ENCODE data around the gene CDKAL1. TPM values are rescaled to one million over a fixed set of nuclear protein-coding genes. Genes with fewer than 3 reads are reported as not detected.

Gene CDKAL1
- polyA plus RNA-seq, 2 of the 4 experiments (the other 2 are of a cell fraction), result 4.7 to 8.3 TPM

DNA sequence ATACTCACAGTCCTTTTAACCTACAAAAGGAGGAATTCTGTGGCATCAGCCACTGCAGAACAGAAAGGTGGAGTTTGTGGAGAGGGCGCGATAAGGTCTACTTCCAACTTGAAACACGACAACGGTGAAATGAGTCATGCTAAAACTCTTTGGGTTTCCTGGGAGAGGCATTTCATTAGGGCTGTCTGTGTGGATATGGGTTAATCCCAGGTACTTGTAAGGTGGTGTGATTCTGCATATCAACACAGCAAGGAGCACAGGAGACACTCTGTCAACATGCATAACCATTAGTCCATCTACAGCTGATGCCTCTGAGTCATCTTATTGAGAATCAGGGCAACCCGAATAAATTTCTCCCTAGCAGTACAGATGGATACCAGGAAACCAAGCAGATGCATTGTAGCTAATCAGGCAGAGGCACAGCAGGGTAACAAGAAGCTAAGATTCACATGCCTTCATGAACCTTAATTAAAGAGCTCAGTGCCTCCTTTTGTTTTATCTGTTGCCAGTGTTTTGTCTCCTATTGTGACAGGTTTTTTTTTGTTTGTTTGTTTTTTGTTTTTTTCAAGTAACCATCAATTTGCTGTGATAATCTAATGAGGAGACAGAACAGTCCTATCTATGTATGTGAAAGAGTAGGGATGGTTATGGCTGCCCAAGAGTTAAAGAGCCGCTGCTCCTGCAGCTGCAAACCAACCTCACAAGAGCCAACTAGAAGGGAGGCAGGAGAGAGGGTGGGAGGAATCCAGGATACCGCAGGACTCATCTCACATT is 743.5 kb downstream of the CDKAL1 start:
- ChIA-PET CTCF (interaction anchor here (0.7 kb wide), 1 partner anchor 15 kb away, joined by 4 read pairs; no protein-coding TSS in a partner anchor), POLR2A (no interaction called here)
- no peaks in the 10 kb centered on the region for H3K4me1 ChIP-seq
- FAIRE-seq (no peak), DNase-seq (ENCODE audit: low read depth in 1 of 2, low spot score in 1 of 2) (peak in 1 of 2 experiments; percentile 3), ATAC-seq (no peak)
- 72% methylated on average over 7 of the region's 7 CpGs for WGBS (ENCODE audit: missing lambda C conversion rate)
- H3K9me3 ChIP-seq, result no peaks in the 10 kb centered on the region
- H3K27ac ChIP-seq, result no peak overlapping the region
- no peak overlapping the region for H3K4me3 ChIP-seq
- no peak for TF ChIP-seq FOXS1 (CRISPR knock-in tag; IDR thresholded peaks at IDR 0.05)
- TF ChIP-seq, protein P1, sequence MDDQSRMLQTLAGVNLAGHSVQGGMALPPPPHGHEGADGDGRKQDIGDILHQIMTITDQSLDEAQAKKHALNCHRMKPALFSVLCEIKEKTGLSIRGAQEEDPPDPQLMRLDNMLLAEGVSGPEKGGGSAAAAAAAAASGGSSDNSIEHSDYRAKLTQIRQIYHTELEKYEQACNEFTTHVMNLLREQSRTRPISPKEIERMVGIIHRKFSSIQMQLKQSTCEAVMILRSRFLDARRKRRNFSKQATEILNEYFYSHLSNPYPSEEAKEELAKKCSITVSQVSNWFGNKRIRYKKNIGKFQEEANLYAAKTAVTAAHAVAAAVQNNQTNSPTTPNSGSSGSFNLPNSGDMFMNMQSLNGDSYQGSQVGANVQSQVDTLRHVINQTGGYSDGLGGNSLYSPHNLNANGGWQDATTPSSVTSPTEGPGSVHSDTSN (IDR thresholded peaks at IDR 0.05), result no peak
- no peak for TF ChIP-seq ZSCAN20 (CRISPR knock-in tag; IDR thresholded peaks at IDR 0.05)
- TF ChIP-seq, protein P2, sequence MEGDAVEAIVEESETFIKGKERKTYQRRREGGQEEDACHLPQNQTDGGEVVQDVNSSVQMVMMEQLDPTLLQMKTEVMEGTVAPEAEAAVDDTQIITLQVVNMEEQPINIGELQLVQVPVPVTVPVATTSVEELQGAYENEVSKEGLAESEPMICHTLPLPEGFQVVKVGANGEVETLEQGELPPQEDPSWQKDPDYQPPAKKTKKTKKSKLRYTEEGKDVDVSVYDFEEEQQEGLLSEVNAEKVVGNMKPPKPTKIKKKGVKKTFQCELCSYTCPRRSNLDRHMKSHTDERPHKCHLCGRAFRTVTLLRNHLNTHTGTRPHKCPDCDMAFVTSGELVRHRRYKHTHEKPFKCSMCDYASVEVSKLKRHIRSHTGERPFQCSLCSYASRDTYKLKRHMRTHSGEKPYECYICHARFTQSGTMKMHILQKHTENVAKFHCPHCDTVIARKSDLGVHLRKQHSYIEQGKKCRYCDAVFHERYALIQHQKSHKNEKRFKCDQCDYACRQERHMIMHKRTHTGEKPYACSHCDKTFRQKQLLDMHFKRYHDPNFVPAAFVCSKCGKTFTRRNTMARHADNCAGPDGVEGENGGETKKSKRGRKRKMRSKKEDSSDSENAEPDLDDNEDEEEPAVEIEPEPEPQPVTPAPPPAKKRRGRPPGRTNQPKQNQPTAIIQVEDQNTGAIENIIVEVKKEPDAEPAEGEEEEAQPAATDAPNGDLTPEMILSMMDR (IDR thresholded peaks at IDR 0.05), result no peak
- TF ChIP-seq ZFP36 (IDR thresholded peaks at IDR 0.05; ENCODE audit: borderline replicate concordance, partially characterized antibody), result no peak
- no peak for TF ChIP-seq SREBF2 (IDR thresholded peaks at IDR 0.05)
- TF ChIP-seq SMC3 (IDR thresholded peaks at IDR 0.05), result no peak
- TF ChIP-seq, protein P3, sequence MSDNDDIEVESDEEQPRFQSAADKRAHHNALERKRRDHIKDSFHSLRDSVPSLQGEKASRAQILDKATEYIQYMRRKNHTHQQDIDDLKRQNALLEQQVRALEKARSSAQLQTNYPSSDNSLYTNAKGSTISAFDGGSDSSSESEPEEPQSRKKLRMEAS (IDR thresholded peaks at IDR 0.05), result no peak
- H3K4me2 ChIP-seq, result no peak overlapping the region

DNA sequence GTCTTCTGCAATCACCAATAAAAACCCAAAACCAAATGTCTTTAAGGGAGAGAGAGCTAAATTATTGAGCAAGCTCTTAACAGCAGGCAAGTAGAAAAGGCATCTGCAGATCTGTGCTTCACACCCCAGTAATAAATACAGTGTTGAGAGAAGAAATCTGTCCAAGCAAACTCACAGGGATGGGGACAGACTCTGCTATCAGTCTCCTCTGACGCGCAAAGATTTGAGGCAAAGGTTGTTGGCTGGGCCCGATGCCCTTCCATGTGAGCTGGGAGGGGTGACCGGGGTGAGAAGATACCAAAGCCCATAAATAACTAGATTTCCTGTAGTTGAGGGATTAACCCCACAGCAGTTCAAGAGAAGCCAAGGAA is 744.1 kb downstream of the CDKAL1 start:
- WGBS (ENCODE audit: missing lambda C conversion rate), result 85% methylated on average over 4 of the region's 4 CpGs
- no peaks in the 10 kb centered on the region for H3K4me1 ChIP-seq
- FAIRE-seq (no peak), DNase-seq (ENCODE audit: low read depth in 1 of 2, low spot score in 1 of 2) (no peak), ATAC-seq (no peak)
- no peak overlapping the region for H3K27ac ChIP-seq
- no peaks in the 10 kb centered on the region for H3K9me3 ChIP-seq
- no peak overlapping the region for H3K4me2 ChIP-seq
- TF ChIP-seq CHD2 (IDR thresholded peaks at IDR 0.05; ENCODE audit: low read length, partially characterized antibody) (no peak), CHD4 (IDR thresholded peaks at IDR 0.05; ENCODE audit: borderline replicate concordance) (no peak), ZSCAN20 (CRISPR knock-in tag; IDR thresholded peaks at IDR 0.05) (no peak), NPAS2 (CRISPR knock-in tag; IDR thresholded peaks at IDR 0.05; ENCODE audit: borderline replicate concordance) (no peak), ZC3H11A (IDR thresholded peaks at IDR 0.05) (no peak), EHF (CRISPR knock-in tag; IDR thresholded peaks at IDR 0.05) (no peak)
- POLR2A ChIA-PET, result no interaction called here
- H3K4me3 ChIP-seq, result no peak overlapping the region
- CTCF ChIA-PET, result no interaction called here

DNA sequence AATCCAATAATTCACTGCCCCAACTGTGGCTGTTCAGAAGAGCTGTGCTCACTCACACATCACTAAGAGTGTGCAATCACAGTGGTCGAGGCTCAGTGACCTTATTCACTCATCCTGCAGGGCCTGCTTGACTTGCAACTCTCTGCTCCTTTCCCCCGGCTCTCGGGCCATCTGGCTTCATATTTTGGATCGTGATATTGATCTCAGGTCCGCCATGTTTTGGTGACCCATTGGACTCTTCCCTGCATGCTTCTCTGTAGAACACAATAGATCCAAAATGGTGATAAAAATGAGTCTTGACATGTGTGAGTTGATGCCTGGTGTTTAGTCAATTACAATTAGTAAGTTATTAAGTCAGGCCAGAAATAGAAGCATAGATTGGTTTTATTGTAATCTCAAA is 745.4 kb downstream of the CDKAL1 start:
- ChIA-PET CTCF (no interaction called here), POLR2A (no interaction called here)
- Histone ChIP-seq H3K4me1 (no peaks in the 10 kb centered on the region), H3K4me2 (no peak overlapping the region), H3K9me3 (no peaks in the 10 kb centered on the region), H3K27ac (no peak overlapping the region), H3K4me3 (no peak overlapping the region)
- ATAC-seq, result no peak
- WGBS (ENCODE audit: missing lambda C conversion rate), result 67% methylated on average over 5 of the region's 5 CpGs
- no peak for DNase-seq (ENCODE audit: low read depth in 1 of 2, low spot score in 1 of 2)
- no peak for TF ChIP-seq FOXS1 (CRISPR knock-in tag; IDR thresholded peaks at IDR 0.05)
- no peak for TF ChIP-seq HOXA7 (CRISPR knock-in tag; IDR thresholded peaks at IDR 0.05)
- TF ChIP-seq JUN (IDR thresholded peaks at IDR 0.05), result no peak
- TF ChIP-seq MAFK (IDR thresholded peaks at IDR 0.05; ENCODE audit: partially characterized antibody), result no peak
- no peak for TF ChIP-seq PHF8 (IDR thresholded peaks at IDR 0.05; ENCODE audit: borderline replicate concordance, low read depth)
- no peak for TF ChIP-seq POLR2AphosphoS2 (conservative IDR thresholded peaks at IDR 0.05; ENCODE audit: low read length)
- no peak for TF ChIP-seq EP300 (IDR thresholded peaks at IDR 0.05)
- TF ChIP-seq, protein P4, sequence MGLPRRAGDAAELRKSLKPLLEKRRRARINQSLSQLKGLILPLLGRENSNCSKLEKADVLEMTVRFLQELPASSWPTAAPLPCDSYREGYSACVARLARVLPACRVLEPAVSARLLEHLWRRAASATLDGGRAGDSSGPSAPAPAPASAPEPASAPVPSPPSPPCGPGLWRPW (IDR thresholded peaks at IDR 0.05), result no peak
- no peak for TF ChIP-seq ZSCAN20 (CRISPR knock-in tag; IDR thresholded peaks at IDR 0.05)
- TF ChIP-seq, protein P1 (IDR thresholded peaks at IDR 0.05), result no peak
- TF ChIP-seq ZFP36 (IDR thresholded peaks at IDR 0.05; ENCODE audit: borderline replicate concordance, partially characterized antibody), result no peak
- no peak for TF ChIP-seq GATA3 (IDR thresholded peaks at IDR 0.05; ENCODE audit: borderline replicate concordance)
- TF ChIP-seq, protein P5, sequence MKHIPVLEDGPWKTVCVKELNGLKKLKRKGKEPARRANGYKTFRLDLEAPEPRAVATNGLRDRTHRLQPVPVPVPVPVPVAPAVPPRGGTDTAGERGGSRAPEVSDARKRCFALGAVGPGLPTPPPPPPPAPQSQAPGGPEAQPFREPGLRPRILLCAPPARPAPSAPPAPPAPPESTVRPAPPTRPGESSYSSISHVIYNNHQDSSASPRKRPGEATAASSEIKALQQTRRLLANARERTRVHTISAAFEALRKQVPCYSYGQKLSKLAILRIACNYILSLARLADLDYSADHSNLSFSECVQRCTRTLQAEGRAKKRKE (CRISPR knock-in tag; IDR thresholded peaks at IDR 0.05; ENCODE audit: low read depth), result no peak
- TF ChIP-seq FOSB (CRISPR knock-in tag; IDR thresholded peaks at IDR 0.05), result no peak
- TF ChIP-seq CHD4 (IDR thresholded peaks at IDR 0.05; ENCODE audit: borderline replicate concordance), result no peak
- no peak for FAIRE-seq
